Measurements from ENCODE around the gene PLPP7. TPM values are rescaled to one million over a fixed set of nuclear protein-coding genes. Genes with fewer than 3 reads are reported as not detected.

Gene PLPP7
- total RNA-seq, 1 donor from 2014 or later: 1.5 TPM

DNA sequence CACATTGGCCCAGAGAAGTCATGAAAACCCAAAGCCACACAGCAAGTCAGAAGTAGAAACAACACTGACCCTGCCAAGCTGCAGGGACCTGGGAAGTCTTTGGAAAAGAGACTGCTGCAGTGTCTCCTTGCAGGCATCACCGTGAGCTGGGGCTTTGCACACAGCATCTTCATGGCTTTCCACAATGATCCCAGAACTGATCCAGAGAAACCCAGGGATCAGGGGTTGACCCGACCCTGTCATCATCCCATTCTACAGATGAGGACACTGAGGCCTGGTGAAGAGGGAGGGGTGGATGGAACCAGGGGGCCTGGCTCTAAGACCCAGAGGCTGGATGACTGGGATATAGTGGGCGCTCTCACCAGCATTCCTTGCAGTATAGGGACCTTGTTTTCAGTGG is 8.9 kb upstream of the PLPP7 start:
- TF ChIP-seq, protein P1, sequence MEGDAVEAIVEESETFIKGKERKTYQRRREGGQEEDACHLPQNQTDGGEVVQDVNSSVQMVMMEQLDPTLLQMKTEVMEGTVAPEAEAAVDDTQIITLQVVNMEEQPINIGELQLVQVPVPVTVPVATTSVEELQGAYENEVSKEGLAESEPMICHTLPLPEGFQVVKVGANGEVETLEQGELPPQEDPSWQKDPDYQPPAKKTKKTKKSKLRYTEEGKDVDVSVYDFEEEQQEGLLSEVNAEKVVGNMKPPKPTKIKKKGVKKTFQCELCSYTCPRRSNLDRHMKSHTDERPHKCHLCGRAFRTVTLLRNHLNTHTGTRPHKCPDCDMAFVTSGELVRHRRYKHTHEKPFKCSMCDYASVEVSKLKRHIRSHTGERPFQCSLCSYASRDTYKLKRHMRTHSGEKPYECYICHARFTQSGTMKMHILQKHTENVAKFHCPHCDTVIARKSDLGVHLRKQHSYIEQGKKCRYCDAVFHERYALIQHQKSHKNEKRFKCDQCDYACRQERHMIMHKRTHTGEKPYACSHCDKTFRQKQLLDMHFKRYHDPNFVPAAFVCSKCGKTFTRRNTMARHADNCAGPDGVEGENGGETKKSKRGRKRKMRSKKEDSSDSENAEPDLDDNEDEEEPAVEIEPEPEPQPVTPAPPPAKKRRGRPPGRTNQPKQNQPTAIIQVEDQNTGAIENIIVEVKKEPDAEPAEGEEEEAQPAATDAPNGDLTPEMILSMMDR (IDR thresholded peaks at IDR 0.05): no peak
- Mint-ChIP-seq H3K36me3 (ENCODE audit: low read depth) (peaks cover 1% of the 10 kb centered on the region), H3K4me1 (ENCODE audit: low read depth) (peaks cover 9% of the 10 kb centered on the region), H3K9me3 (ENCODE audit: low read depth) (no peaks in the 10 kb centered on the region), H3K4me3 (ENCODE audit: unreplicated experiment) (no peak overlapping the region), H3K27ac (ENCODE audit: unreplicated experiment) (no peak overlapping the region), H3K27me3 (ENCODE audit: low read depth) (peaks cover 18% of the 10 kb centered on the region)
- no peak for DNase-seq (ENCODE audit: low spot score)

DNA sequence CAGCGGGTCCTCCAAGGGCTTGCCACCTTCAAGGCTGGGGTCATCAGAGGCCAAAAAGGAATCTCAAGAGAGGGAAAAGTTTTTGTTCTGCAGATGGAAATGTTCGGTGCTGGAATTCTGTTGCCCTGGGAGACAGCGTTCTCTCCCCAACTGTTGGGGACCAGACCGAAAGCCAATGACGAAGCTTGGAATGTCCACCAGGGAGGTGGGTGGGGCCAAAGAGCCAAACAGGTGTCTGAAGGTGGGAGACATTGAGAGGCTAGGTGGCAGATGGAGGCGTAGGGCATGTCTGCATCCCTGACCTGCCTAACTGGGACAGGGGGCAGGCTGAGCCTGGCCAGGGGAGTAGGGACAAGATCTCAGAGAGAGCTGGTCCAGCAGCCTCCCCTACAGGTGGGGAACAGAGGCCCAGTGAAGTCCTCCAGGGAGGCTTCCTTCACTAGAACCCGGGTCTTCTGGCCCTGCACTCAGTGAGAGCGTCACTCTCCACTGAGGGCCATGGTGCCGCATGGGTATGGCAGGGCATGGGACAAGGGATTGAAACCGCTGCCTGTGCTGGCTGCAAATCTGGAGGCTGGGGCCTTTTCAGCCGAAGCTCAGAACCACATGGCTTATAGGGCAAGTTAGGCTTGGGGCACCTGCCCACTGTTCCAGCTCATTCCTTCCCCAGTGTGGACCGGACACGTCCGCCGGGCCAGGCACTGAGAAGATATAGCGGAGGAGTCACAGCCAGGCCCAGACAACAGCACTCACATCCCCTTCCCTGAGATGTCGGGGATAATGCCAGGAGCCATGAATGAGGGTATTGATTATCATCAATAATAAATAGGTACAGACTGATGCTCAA is 8.2 kb upstream of the PLPP7 start:
- H3K4me3 Mint-ChIP-seq (ENCODE audit: unreplicated experiment): no peak overlapping the region
- H3K9me3 Mint-ChIP-seq (ENCODE audit: low read depth): no peaks in the 10 kb centered on the region
- no peak for DNase-seq (ENCODE audit: low spot score)
- peaks cover 16% of the 10 kb centered on the region for H3K27me3 Mint-ChIP-seq (ENCODE audit: low read depth)
- peaks cover 7% of the 10 kb centered on the region for H3K4me1 Mint-ChIP-seq (ENCODE audit: low read depth)
- peaks cover 1% of the 10 kb centered on the region for H3K36me3 Mint-ChIP-seq (ENCODE audit: low read depth)
- no peak overlapping the region for H3K27ac Mint-ChIP-seq (ENCODE audit: unreplicated experiment)
- TF ChIP-seq, protein P1 (IDR thresholded peaks at IDR 0.05): no peak

DNA sequence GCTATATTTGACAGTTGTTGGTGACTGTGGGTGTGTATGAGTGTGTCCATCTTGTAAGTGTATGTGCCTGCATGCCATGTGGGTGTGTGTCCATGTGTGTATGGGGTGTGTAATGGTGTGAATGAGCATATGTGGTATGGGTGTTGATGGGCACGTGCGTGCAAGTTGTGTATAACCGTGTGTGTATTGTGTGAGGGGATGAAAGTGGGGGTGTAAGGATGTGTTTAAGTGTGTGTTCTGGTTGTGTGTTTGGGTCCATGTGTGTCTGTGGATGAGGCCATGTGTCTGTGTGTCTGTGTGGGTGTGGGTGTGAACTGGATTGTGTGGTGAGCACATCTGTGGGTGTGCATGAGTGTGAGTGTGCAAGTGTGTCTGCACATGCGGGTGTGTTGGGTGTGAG is 7.3 kb upstream of the PLPP7 start:
- Mint-ChIP-seq H3K4me1 (ENCODE audit: low read depth) (peaks cover 7% of the 10 kb centered on the region), H3K27me3 (ENCODE audit: low read depth) (peaks cover 16% of the 10 kb centered on the region), H3K36me3 (ENCODE audit: low read depth) (peaks cover 1% of the 10 kb centered on the region), H3K27ac (ENCODE audit: unreplicated experiment) (no peak overlapping the region), H3K9me3 (ENCODE audit: low read depth) (no peaks in the 10 kb centered on the region), H3K4me3 (ENCODE audit: unreplicated experiment) (peak overlapping the region; percentile 56)
- DNase-seq (ENCODE audit: low spot score): no peak
- TF ChIP-seq, protein P1 (IDR thresholded peaks at IDR 0.05): no peak

DNA sequence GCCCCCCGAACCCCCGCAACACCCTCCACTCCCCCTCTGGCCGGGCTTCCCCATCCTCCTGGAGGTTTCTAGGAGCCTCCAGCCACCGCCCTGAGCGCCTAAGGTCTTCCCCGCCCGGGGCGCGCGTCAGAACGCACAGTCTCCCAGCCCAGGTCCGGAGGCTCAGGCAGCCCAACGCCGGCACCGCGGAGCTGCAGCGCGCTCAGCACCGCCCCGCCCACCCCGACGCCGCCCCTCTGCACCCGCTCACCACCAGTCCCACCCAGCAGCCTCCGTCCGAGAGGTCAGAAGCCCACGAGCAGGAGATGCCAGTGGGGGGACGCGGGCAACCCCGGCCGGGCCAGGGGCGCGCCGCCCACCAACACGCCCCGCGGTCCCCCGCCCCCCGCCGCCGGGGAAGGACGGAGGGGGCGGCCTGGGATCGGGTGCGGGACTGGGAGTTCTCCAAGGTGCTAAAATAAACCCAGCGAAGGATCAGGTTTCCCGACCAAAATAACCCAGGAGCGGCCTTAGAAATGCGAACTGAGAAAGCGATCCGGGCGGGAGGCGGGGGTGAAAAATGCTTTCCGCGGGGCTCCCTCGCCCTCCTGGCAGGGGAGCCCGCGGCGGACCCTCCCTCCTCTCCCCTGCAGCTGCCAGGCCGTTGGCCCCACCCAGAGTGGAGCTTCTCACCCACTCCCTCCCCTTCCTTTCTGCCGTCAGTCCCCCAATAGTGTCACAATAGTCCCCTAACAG is 6.7 kb upstream of the PLPP7 start:
- Mint-ChIP-seq H3K4me3 (ENCODE audit: unreplicated experiment) (peak overlapping the region; percentile 49), H3K27me3 (ENCODE audit: low read depth) (peaks cover 16% of the 10 kb centered on the region), H3K27ac (ENCODE audit: unreplicated experiment) (no peak overlapping the region), H3K9me3 (ENCODE audit: low read depth) (no peaks in the 10 kb centered on the region), H3K36me3 (ENCODE audit: low read depth) (peaks cover 1% of the 10 kb centered on the region), H3K4me1 (ENCODE audit: low read depth) (peaks cover 7% of the 10 kb centered on the region)
- TF ChIP-seq, protein P1 (IDR thresholded peaks at IDR 0.05): no peak
- no peak for DNase-seq (ENCODE audit: low spot score)

DNA sequence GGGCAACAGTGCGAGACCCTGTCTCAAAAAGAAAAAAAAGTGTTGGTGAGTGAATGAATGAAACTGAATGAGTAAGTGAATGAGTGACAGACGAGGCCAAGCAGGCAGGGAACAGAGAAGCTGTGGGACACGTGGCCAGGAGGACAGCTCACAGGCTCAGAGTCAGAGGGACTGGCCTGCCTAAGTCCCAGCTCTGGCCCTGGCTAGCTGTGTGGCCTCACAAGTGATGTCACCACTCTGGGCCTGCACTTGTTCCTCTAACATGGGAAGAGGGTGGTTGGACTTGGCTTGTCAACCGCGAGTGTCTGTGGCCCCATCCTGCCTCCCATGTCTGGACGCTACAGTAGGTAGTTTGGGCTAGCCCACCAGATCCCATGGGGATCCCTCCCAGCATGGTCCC is 4.7 kb upstream of the PLPP7 start:
- TF ChIP-seq, protein P1 (IDR thresholded peaks at IDR 0.05): no peak
- H3K27me3 Mint-ChIP-seq (ENCODE audit: low read depth): peaks cover 16% of the 10 kb centered on the region
- H3K36me3 Mint-ChIP-seq (ENCODE audit: low read depth): peaks cover 1% of the 10 kb centered on the region
- DNase-seq (ENCODE audit: low spot score): no peak
- no peaks in the 10 kb centered on the region for H3K9me3 Mint-ChIP-seq (ENCODE audit: low read depth)
- peaks cover 9% of the 10 kb centered on the region for H3K4me1 Mint-ChIP-seq (ENCODE audit: low read depth)
- H3K4me3 Mint-ChIP-seq (ENCODE audit: unreplicated experiment): no peak overlapping the region
- no peak overlapping the region for H3K27ac Mint-ChIP-seq (ENCODE audit: unreplicated experiment)

All from chondrocyte (in vitro differentiated cells).